ENCODE measurements around the gene CNTNAP2. TPM values are rescaled to one million over a fixed set of nuclear protein-coding genes. Genes with fewer than 3 reads are reported as not detected.

Gene CNTNAP2
- total and polyA plus RNA-seq, 2 of the 8 experiments (the other 6 are each of a cell fraction or from before 2014, with no cell fraction given) = 27.9 to 71.0 TPM

DNA sequence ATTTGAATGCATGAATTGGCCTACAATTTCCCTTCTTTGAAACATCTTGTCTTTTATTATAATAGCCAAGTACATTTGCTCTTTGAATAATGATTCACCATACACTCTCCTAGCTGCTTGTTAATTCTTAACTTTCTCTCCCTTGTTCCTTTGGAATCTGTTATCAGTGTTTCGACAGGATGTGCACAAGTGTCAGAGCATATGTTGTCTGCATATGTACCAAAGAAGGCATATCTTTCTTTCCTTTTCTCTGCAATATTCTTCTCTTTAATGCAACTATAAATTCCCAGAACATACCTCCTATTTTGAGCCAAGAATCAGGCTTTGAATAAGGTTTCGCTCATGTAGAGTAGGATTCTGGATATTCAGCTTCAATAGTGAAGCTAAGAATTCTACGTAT is 1625.7 kb downstream of the CNTNAP2 start:
- no peak overlapping the region for H2AFZ ChIP-seq (ENCODE audit: low read length)
- DNase-seq (ENCODE audit: low read depth in 1 of 2, low spot score in 2 of 2) = no peak
- no peak for TF ChIP-seq RFX5 (IDR thresholded peaks at IDR 0.05; ENCODE audit: borderline replicate concordance, low read depth, low read length)
- TF ChIP-seq GTF2F1 (IDR thresholded peaks at IDR 0.05; ENCODE audit: borderline replicate concordance, low read depth, low read length) = no peak
- no peak for TF ChIP-seq TCF12 (IDR thresholded peaks at IDR 0.05; ENCODE audit: low read depth, low read length)
- TF ChIP-seq CBX5 (IDR thresholded peaks at IDR 0.05; ENCODE audit: low read depth, low read length) = no peak
- no peak for TF ChIP-seq POU5F1 (IDR thresholded peaks at IDR 0.05; ENCODE audit: low read depth, low read length)
- no peak for TF ChIP-seq EGR1 (IDR thresholded peaks at IDR 0.05; ENCODE audit: borderline replicate concordance, low read depth, low read length)
- TF ChIP-seq KDM1A (IDR thresholded peaks at IDR 0.05; ENCODE audit: borderline replicate concordance, low read length) = no peak
- TF ChIP-seq TBP (IDR thresholded peaks at IDR 0.05; ENCODE audit: low read depth, low read length) = no peak
- TF ChIP-seq ASH2L (IDR thresholded peaks at IDR 0.05; ENCODE audit: low read length) = no peak
- no peak for TF ChIP-seq YY1 (IDR thresholded peaks at IDR 0.05; ENCODE audit: low read depth, low read length)
- no peak overlapping the region for H4K5ac ChIP-seq (ENCODE audit: insufficient read length, low read depth, low read length)
- no peak overlapping the region for H2BK5ac ChIP-seq (ENCODE audit: low read depth, low read length)
- no peak overlapping the region for H3K4ac ChIP-seq (replicated peaks; ENCODE audit: insufficient read length, low read depth, low read length)
- no peaks in the 10 kb centered on the region for H3K23me2 ChIP-seq (ENCODE audit: low read depth, low read length)
- CTCF ChIA-PET (ENCODE audit: partially characterized antibody) = interaction anchor here (1.3 kb wide), 1 partner anchor 11 kb away, joined by 3 read pairs; no protein-coding TSS in a partner anchor
- H3K79me1 ChIP-seq (ENCODE audit: low read depth, low read length) = no peaks in the 10 kb centered on the region
- H4K20me1 ChIP-seq (replicated peaks in 1 of 2; ENCODE audit: control insufficient read depth in 1 of 2, insufficient read depth in 2 of 2, low read length in 2 of 2) = no peaks in the 10 kb centered on the region
- peaks cover 0 to 6% of the 10 kb centered on the region in 2 experiments; a peak in 3 of 4 replicates for H3K9me3 ChIP-seq (ENCODE audit: insufficient read depth in 2 of 2, low read depth in 1 of 2, low read length in 1 of 2)
- no peak overlapping the region for H2BK20ac ChIP-seq (ENCODE audit: low read length)
- no peak overlapping the region for H2BK15ac ChIP-seq (ENCODE audit: low read length)
- FAIRE-seq = no peak
- no peak overlapping the region for H4K91ac ChIP-seq (replicated peaks; ENCODE audit: insufficient read length, low read length)
- no peak overlapping the region for H3K9ac ChIP-seq (replicated peaks in 1 of 4; ENCODE audit: extremely low read depth in 1 of 4, low read depth in 3 of 4, low read length in 3 of 4)
- H3K36me3 ChIP-seq (ENCODE audit: control insufficient read depth in 2 of 4, insufficient read depth in 4 of 4, low read length in 3 of 4) = no peaks in the 10 kb centered on the region
- H3K4me3 ChIP-seq (ENCODE audit: extremely low read depth in 1 of 4, insufficient read depth in 2 of 4, low read depth in 3 of 4, low read length in 4 of 4) = no peak overlapping the region
- H3K4me1 ChIP-seq (replicated peaks in 1 of 4; ENCODE audit: control insufficient read depth in 3 of 4, insufficient read depth in 4 of 4, low read length in 3 of 4) = no peaks in the 10 kb centered on the region
- no peak overlapping the region for H2BK12ac ChIP-seq (ENCODE audit: low read depth, low read length)
- no peak overlapping the region for H2AK5ac ChIP-seq (ENCODE audit: low read depth, low read length)
- H4K8ac ChIP-seq (ENCODE audit: extremely low read depth, insufficient read depth, low read length) = no peak overlapping the region
- no peak overlapping the region for H3K18ac ChIP-seq (ENCODE audit: extremely low read depth, low read length)
- H3K4me2 ChIP-seq (ENCODE audit: insufficient read depth in 1 of 2, low read depth in 2 of 2, low read length in 2 of 2) = no peak overlapping the region
- no peak overlapping the region for H3K14ac ChIP-seq (ENCODE audit: insufficient read length)
- H3K27ac ChIP-seq (ENCODE audit: low read depth, low read length) = no peak overlapping the region
- H2BK120ac ChIP-seq (replicated peaks; ENCODE audit: low read depth, low read length) = no peak overlapping the region
- POLR2A ChIA-PET (ENCODE audit: partially characterized antibody) = no interaction called here
- no peaks in the 10 kb centered on the region for H3K27me3 ChIP-seq (replicated peaks in 1 of 4; ENCODE audit: control insufficient read depth in 3 of 4, extremely low read depth in 1 of 4, insufficient read depth in 3 of 4, low read length in 3 of 4)
- H3K79me2 ChIP-seq (ENCODE audit: control insufficient read depth in 1 of 2, insufficient read depth in 2 of 2, low read length in 2 of 2) = no peaks in the 10 kb centered on the region
- WGBS, 2 experiments (ENCODE audit: extremely low coverage in 1 of 2, insufficient coverage in 1 of 2, insufficient read length in 1 of 2, insufficient replicate concordance in 2 of 2, low coverage in 1 of 2, low lambda C conversion rate in 2 of 2, missing lambda C conversion rate in 1 of 2) = 93% methylated on average over 3 of the region's 3 CpGs; no CpG with 5 or more reads in 1 of the 2 experiments
- H3K56ac ChIP-seq (replicated peaks; ENCODE audit: insufficient read length, low read depth, low read length) = no peak overlapping the region
- no peak overlapping the region for H3K23ac ChIP-seq (ENCODE audit: insufficient read length)
